Measurements from ENCODE around the gene DNAH5. TPM values are rescaled to one million over a fixed set of nuclear protein-coding genes. Genes with fewer than 3 reads are reported as not detected.

Gene DNAH5
- total RNA-seq, 1 donor from 2014 or later, result 1.0 TPM

GRCh38 chr5:13943676-13944075, 812 bp downstream of the DNAH5 start:
- Histone ChIP-seq H3K27me3 (ENCODE audit: control insufficient read depth in 3 of 3, insufficient read depth in 3 of 3, low read length in 3 of 3) (peaks cover 0 to 8% (median 0%) of the 10 kb centered on the region in 3 donors), H3K4me3 (ENCODE audit: low read length in 3 of 3) (no peak overlapping the region), H3K36me3 (ENCODE audit: control insufficient read depth in 3 of 3, insufficient read depth in 3 of 3, low read length in 3 of 3) (no peaks in the 10 kb centered on the region), H3K9me3 (ENCODE audit: control insufficient read depth in 3 of 3, low read length in 3 of 3) (no peaks in the 10 kb centered on the region), H3K27ac (ENCODE audit: low read depth, low read length) (no peak overlapping the region), H3K9ac (ENCODE audit: low read depth in 1 of 3, low read length in 3 of 3) (no peak overlapping the region), H3K4me1 (ENCODE audit: control insufficient read depth in 3 of 3, insufficient read depth in 3 of 3, low read length in 3 of 3) (peaks cover 0 to 9% (median 5%) of the 10 kb centered on the region in 3 donors)

GRCh38 chr5:13941468-13941867, 3.0 kb downstream of the DNAH5 start:
- peaks cover 0 to 9% (median 5%) of the 10 kb centered on the region in 3 donors for H3K4me1 ChIP-seq (ENCODE audit: control insufficient read depth in 3 of 3, insufficient read depth in 3 of 3, low read length in 3 of 3)
- H3K36me3 ChIP-seq (ENCODE audit: control insufficient read depth in 3 of 3, insufficient read depth in 3 of 3, low read length in 3 of 3), result no peaks in the 10 kb centered on the region
- no peak overlapping the region for H3K27ac ChIP-seq (ENCODE audit: low read depth, low read length)
- no peak overlapping the region for H3K4me3 ChIP-seq (ENCODE audit: low read length in 3 of 3)
- H3K9me3 ChIP-seq (ENCODE audit: control insufficient read depth in 3 of 3, low read length in 3 of 3), result no peaks in the 10 kb centered on the region
- peaks cover 0 to 12% (median 0%) of the 10 kb centered on the region in 3 donors for H3K27me3 ChIP-seq (ENCODE audit: control insufficient read depth in 3 of 3, insufficient read depth in 3 of 3, low read length in 3 of 3)
- H3K9ac ChIP-seq (ENCODE audit: low read depth in 1 of 3, low read length in 3 of 3), result no peak overlapping the region

DNA sequence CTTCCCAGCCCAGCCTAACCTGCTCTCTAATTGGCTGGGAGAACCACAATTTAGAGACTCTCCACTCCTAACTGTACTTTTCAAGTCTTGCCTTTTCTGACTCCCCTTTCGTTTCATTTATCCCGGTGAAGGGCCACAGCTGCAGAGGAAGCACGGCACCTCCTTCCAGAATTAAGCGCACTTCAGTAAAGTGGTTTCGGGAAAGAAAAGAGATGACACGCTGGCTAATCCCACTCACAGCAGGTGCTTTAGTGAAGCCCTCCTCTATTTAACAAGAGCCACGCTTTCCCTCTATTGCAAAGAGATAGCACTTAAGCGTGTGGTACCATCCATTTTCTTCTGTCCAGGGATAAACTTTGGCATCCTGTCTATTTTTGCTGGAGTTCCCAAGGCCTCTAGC, 4.8 kb downstream of the DNAH5 start:
- H3K4me1 ChIP-seq (ENCODE audit: control insufficient read depth in 3 of 3, insufficient read depth in 3 of 3, low read length in 3 of 3), result no peaks in the 10 kb centered on the region

GRCh38 chr5:13934921-13935320, 9.6 kb downstream of the DNAH5 start:
- Histone ChIP-seq H3K4me3 (ENCODE audit: low read length in 3 of 3) (no peak overlapping the region), H3K36me3 (ENCODE audit: control insufficient read depth in 3 of 3, insufficient read depth in 3 of 3, low read length in 3 of 3) (no peaks in the 10 kb centered on the region)

More for the DNA sequence above, 4.8 kb downstream of the DNAH5 start:
- H3K9me3 ChIP-seq (ENCODE audit: control insufficient read depth in 3 of 3, low read length in 3 of 3), result no peaks in the 10 kb centered on the region
- H3K27me3 ChIP-seq (ENCODE audit: control insufficient read depth in 3 of 3, insufficient read depth in 3 of 3, low read length in 3 of 3), result peaks cover 0 to 12% (median 0%) of the 10 kb centered on the region in 3 donors
- H3K4me3 ChIP-seq (ENCODE audit: low read length in 3 of 3), result no peak overlapping the region
- H3K36me3 ChIP-seq (ENCODE audit: control insufficient read depth in 3 of 3, insufficient read depth in 3 of 3, low read length in 3 of 3), result no peaks in the 10 kb centered on the region
- no peak overlapping the region for H3K9ac ChIP-seq (ENCODE audit: low read depth in 1 of 3, low read length in 3 of 3)
- H3K27ac ChIP-seq (ENCODE audit: low read depth, low read length), result no peak overlapping the region

DNA sequence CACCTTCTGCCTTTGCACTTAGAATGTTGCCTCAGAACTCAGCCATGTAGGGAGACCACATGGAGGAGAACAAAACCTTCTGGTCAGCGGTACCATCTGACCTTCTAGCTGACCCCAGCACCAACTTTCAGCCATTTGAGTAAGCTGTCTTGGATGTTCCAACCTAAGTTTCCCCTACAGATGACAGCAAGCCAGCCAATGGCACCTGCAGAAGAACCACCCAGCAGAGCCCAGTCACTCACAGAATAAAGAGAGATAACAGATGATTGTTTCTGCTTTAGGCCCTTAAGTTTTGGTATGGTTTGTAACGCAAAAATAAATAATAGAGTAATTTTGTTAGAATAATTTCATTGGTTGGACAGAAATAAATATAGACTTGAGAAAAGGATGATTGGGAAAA, 10.4 kb downstream of the DNAH5 start:
- Histone ChIP-seq H3K4me3 (ENCODE audit: low read length in 3 of 3) (no peak overlapping the region), H3K27ac (ENCODE audit: low read depth, low read length) (no peak overlapping the region), H3K9ac (ENCODE audit: low read depth in 1 of 3, low read length in 3 of 3) (no peak overlapping the region), H3K27me3 (ENCODE audit: control insufficient read depth in 3 of 3, insufficient read depth in 3 of 3, low read length in 3 of 3) (peaks cover 0 to 8% (median 0%) of the 10 kb centered on the region in 3 donors), H3K4me1 (ENCODE audit: control insufficient read depth in 3 of 3, insufficient read depth in 3 of 3, low read length in 3 of 3) (no peaks in the 10 kb centered on the region), H3K36me3 (ENCODE audit: control insufficient read depth in 3 of 3, insufficient read depth in 3 of 3, low read length in 3 of 3) (no peaks in the 10 kb centered on the region), H3K9me3 (ENCODE audit: control insufficient read depth in 3 of 3, low read length in 3 of 3) (no peaks in the 10 kb centered on the region)

More at GRCh38 chr5:13934921-13935320, 9.6 kb downstream of the DNAH5 start:
- Histone ChIP-seq H3K4me1 (ENCODE audit: control insufficient read depth in 3 of 3, insufficient read depth in 3 of 3, low read length in 3 of 3) (no peaks in the 10 kb centered on the region), H3K9me3 (ENCODE audit: control insufficient read depth in 3 of 3, low read length in 3 of 3) (no peaks in the 10 kb centered on the region), H3K27ac (ENCODE audit: low read depth, low read length) (no peak overlapping the region), H3K27me3 (ENCODE audit: control insufficient read depth in 3 of 3, insufficient read depth in 3 of 3, low read length in 3 of 3) (peaks cover 0 to 9% (median 0%) of the 10 kb centered on the region in 3 donors), H3K9ac (ENCODE audit: low read depth in 1 of 3, low read length in 3 of 3) (no peak overlapping the region)

GRCh38 chr5:13932561-13932960, 11.9 kb downstream of the DNAH5 start:
- no peak overlapping the region for H3K9ac ChIP-seq (ENCODE audit: low read depth in 1 of 3, low read length in 3 of 3)
- H3K27me3 ChIP-seq (ENCODE audit: control insufficient read depth in 3 of 3, insufficient read depth in 3 of 3, low read length in 3 of 3), result peaks cover 0 to 2% (median 0%) of the 10 kb centered on the region in 3 donors
- no peaks in the 10 kb centered on the region for H3K36me3 ChIP-seq (ENCODE audit: control insufficient read depth in 3 of 3, insufficient read depth in 3 of 3, low read length in 3 of 3)
- no peak overlapping the region for H3K4me3 ChIP-seq (ENCODE audit: low read length in 3 of 3)
- H3K27ac ChIP-seq (ENCODE audit: low read depth, low read length), result no peak overlapping the region
- H3K9me3 ChIP-seq (ENCODE audit: control insufficient read depth in 3 of 3, low read length in 3 of 3), result no peaks in the 10 kb centered on the region
- H3K4me1 ChIP-seq (ENCODE audit: control insufficient read depth in 3 of 3, insufficient read depth in 3 of 3, low read length in 3 of 3), result no peaks in the 10 kb centered on the region

- Histone ChIP-seq H3K9ac (ENCODE audit: low read depth in 1 of 3, low read length in 3 of 3) (no peak overlapping the region), H3K27me3 (ENCODE audit: control insufficient read depth in 3 of 3, insufficient read depth in 3 of 3, low read length in 3 of 3) (peaks cover 0 to 2% (median 0%) of the 10 kb centered on the region in 3 donors), H3K4me3 (ENCODE audit: low read length in 3 of 3) (no peak overlapping the region), H3K4me1 (ENCODE audit: control insufficient read depth in 3 of 3, insufficient read depth in 3 of 3, low read length in 3 of 3) (no peaks in the 10 kb centered on the region), H3K36me3 (ENCODE audit: control insufficient read depth in 3 of 3, insufficient read depth in 3 of 3, low read length in 3 of 3) (no peaks in the 10 kb centered on the region), H3K27ac (ENCODE audit: low read depth, low read length) (no peak overlapping the region), H3K9me3 (ENCODE audit: control insufficient read depth in 3 of 3, low read length in 3 of 3) (no peaks in the 10 kb centered on the region)
These were observed 12.5 kb downstream of the DNAH5 start for GRCh38 chr5:13932011-13932410.

DNA sequence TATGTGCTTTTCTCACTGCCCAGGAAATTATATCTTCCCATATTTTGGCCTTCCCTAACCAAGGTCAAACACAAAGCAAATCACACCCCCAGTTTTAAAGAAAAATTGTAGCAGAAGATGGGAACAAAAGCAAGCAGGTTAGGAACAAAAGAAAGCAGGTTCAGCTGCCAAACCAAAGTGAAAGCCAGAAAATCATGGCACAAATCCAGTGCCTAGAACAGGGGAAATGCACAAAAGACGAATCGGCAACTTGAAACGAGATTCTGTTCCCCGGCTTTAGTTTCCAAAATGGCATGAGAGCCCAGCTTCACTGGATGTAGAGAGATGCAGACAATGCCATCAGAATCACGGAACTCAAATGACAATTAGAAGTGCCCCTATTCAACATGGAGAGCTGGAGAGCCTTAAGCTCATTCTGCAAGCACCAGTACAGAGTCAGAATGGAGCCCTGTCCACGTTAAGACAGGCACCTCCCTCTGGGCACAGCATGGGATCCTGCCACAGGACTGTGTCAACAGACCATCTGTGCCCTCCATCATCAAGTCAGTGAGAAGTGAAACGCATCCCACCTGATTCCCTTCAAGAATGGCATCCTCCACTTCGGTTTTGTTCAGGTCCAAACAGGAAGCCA, 13.8 kb downstream of the DNAH5 start:
- Histone ChIP-seq H3K9ac (ENCODE audit: low read depth in 1 of 3, low read length in 3 of 3) (no peak overlapping the region), H3K36me3 (ENCODE audit: control insufficient read depth in 3 of 3, insufficient read depth in 3 of 3, low read length in 3 of 3) (no peaks in the 10 kb centered on the region), H3K4me1 (ENCODE audit: control insufficient read depth in 3 of 3, insufficient read depth in 3 of 3, low read length in 3 of 3) (no peaks in the 10 kb centered on the region), H3K9me3 (ENCODE audit: control insufficient read depth in 3 of 3, low read length in 3 of 3) (no peaks in the 10 kb centered on the region), H3K27me3 (ENCODE audit: control insufficient read depth in 3 of 3, insufficient read depth in 3 of 3, low read length in 3 of 3) (peaks cover 0 to 2% (median 0%) of the 10 kb centered on the region in 3 donors), H3K27ac (ENCODE audit: low read depth, low read length) (no peak overlapping the region), H3K4me3 (ENCODE audit: low read length in 3 of 3) (no peak overlapping the region)

GRCh38 chr5:13926731-13927130, 17.8 kb downstream of the DNAH5 start:
- no peak overlapping the region for H3K9ac ChIP-seq (ENCODE audit: low read depth in 1 of 3, low read length in 3 of 3)
- no peaks in the 10 kb centered on the region for H3K36me3 ChIP-seq (ENCODE audit: control insufficient read depth in 3 of 3, insufficient read depth in 3 of 3, low read length in 3 of 3)
- H3K9me3 ChIP-seq (ENCODE audit: control insufficient read depth in 3 of 3, low read length in 3 of 3), result no peaks in the 10 kb centered on the region
- H3K4me1 ChIP-seq (ENCODE audit: control insufficient read depth in 3 of 3, insufficient read depth in 3 of 3, low read length in 3 of 3), result no peaks in the 10 kb centered on the region
- H3K27ac ChIP-seq (ENCODE audit: low read depth, low read length), result no peak overlapping the region
- H3K4me3 ChIP-seq (ENCODE audit: low read length in 3 of 3), result no peak overlapping the region
- no peaks in the 10 kb centered on the region for H3K27me3 ChIP-seq (ENCODE audit: control insufficient read depth in 3 of 3, insufficient read depth in 3 of 3, low read length in 3 of 3)

GRCh38 chr5:13921578-13921977, 22.9 kb downstream of the DNAH5 start:
- no peaks in the 10 kb centered on the region for H3K9me3 ChIP-seq (ENCODE audit: control insufficient read depth in 3 of 3, low read length in 3 of 3)
- no peak overlapping the region for H3K9ac ChIP-seq (ENCODE audit: low read depth in 1 of 3, low read length in 3 of 3)
- H3K27ac ChIP-seq (ENCODE audit: low read depth, low read length), result no peak overlapping the region
- no peaks in the 10 kb centered on the region for H3K36me3 ChIP-seq (ENCODE audit: control insufficient read depth in 3 of 3, insufficient read depth in 3 of 3, low read length in 3 of 3)
- H3K4me3 ChIP-seq (ENCODE audit: low read length in 3 of 3), result no peak overlapping the region
- H3K27me3 ChIP-seq (ENCODE audit: control insufficient read depth in 3 of 3, insufficient read depth in 3 of 3, low read length in 3 of 3), result no peaks in the 10 kb centered on the region
- no peaks in the 10 kb centered on the region for H3K4me1 ChIP-seq (ENCODE audit: control insufficient read depth in 3 of 3, insufficient read depth in 3 of 3, low read length in 3 of 3)

All from skeletal muscle tissue (tissue), 4 donors.